PC-9 (cell line): ENCODE measurements around the gene SYNM. TPM values are rescaled to one million over a fixed set of nuclear protein-coding genes. Genes with fewer than 3 reads are reported as not detected.

Source experiments
- BruUV-seq: library from RNA; stranded (reverse); fragments of 400-500 nt; replicated peaks from 2 replicates; lab custom pipeline; 2021; lab: Mats Ljungman, UMichigan
- CTCF ChIA-PET: fragments of 300-600 bp; sonication (Branson Sonifier 250); formaldehyde crosslinking; loops from one replicate; lab custom pipeline; 2022; ENCODE audit warnings: antibody characterized with exemption; lab: Charles Lee
- POLR2A ChIA-PET: fragments of 300-600 bp; sonication (Branson Sonifier 250); formaldehyde crosslinking; loops from one replicate; lab custom pipeline; 2022; ENCODE audit warnings: antibody characterized with exemption; ENCODE audit not compliant: unreplicated experiment; lab: Charles Lee
- DNase-seq, 2 experiments: peaks; one replicate each; pipeline versions ENCODE4 v3.0.0 to v3.0.0-alpha.2; 2015 to 2022; ENCODE audit warnings: mixed read lengths in 1 of 2
- H2AFZ ChIP-seq: fragments of 200-600 bp; sonication (generic); 2 replicates; pipeline ENCODE4 v1.8.1; 2017; ENCODE audit warnings: antibody characterized with exemption
- H3F3A ChIP-seq: fragments of 200-600 bp; sonication (generic); 2 replicates; pipeline ENCODE4 v1.8.1; 2017; ENCODE audit warnings: antibody characterized with exemption, mild to moderate bottlenecking, low read depth; ENCODE audit not compliant: insufficient read depth
- H3K27ac ChIP-seq: fragments of 200-600 bp; sonication (generic); 2 replicates; pipeline ENCODE4 v1.6.1; 2016; ENCODE audit warnings: mixed run types
- H3K27me3 ChIP-seq: fragments of 200-600 bp; sonication (generic); 2 replicates; pipeline ENCODE4 v1.6.1; 2016; ENCODE audit warnings: low read depth, mixed run types; ENCODE audit not compliant: insufficient read depth
- H3K36me3 ChIP-seq: fragments of 200-600 bp; sonication (generic); 2 replicates; pipeline ENCODE4 v1.6.1; 2016; ENCODE audit warnings: low read depth, mixed run types
- H3K4me1 ChIP-seq: fragments of 200-600 bp; sonication (generic); replicated peaks from 2 replicates; pipeline ENCODE4 v1.6.1; 2016; ENCODE audit warnings: mixed run types; ENCODE audit not compliant: insufficient read depth
- H3K4me2 ChIP-seq: fragments of 200-600 bp; sonication (generic); 2 replicates; pipeline ENCODE4 v1.6.1; 2017; ENCODE audit warnings: mixed run types
- H3K4me3 ChIP-seq: fragments of 200-600 bp; sonication (generic); 2 replicates; pipeline ENCODE4 v1.6.1; 2016; ENCODE audit warnings: mixed run types
- H3K79me2 ChIP-seq: fragments of 200-600 bp; sonication (generic); 2 replicates; pipeline ENCODE4 v1.6.1; 2017; ENCODE audit warnings: low read depth, mixed run types
- H3K9me2 ChIP-seq: fragments of 200-600 bp; sonication (generic); 2 replicates; pipeline ENCODE4 v1.8.1; 2017; ENCODE audit warnings: mild to moderate bottlenecking; ENCODE audit not compliant: insufficient read depth
- H3K9me3 ChIP-seq: fragments of 200-600 bp; sonication (generic); 2 replicates; pipeline ENCODE4 v1.8.1; 2016; ENCODE audit warnings: low read depth; ENCODE audit not compliant: insufficient read depth
- H4K20me1 ChIP-seq: fragments of 200-600 bp; sonication (generic); 2 replicates; pipeline ENCODE4 v1.8.1; 2017; ENCODE audit not compliant: insufficient read depth
- EZH2 ChIP-seq: fragments of 200-600 bp; sonication (generic); IDR thresholded peaks from 2 replicates; pipeline ENCODE4 v1.8.0; 2017; ENCODE audit warnings: antibody characterized with exemption, low read depth
- intact Hi-C: fragments of 100-400 bp; cut with micrococcal nuclease; formaldehyde crosslinking; loops from one replicate; pipeline ENCODE4 v1.10.0; 2022; ENCODE audit not compliant: unreplicated experiment
- total RNA-seq: library from RNA; stranded (reverse); gene quantifications from 2 replicates; pipeline ENCODE4 v1.2.3, GENCODE V29; 2021
- TF ChIP-seq, protein P1 (sequence below): fragments of 200-600 bp; sonication (generic); conservative IDR thresholded peaks from 2 replicates; pipeline ENCODE4 v1.6.1; 2017; ENCODE audit warnings: mixed run types, antibody characterized with exemption, mild to moderate bottlenecking, moderate library complexity

Gene SYNM
- total RNA-seq, 1 experiment from 2014 or later = 2.4 TPM

DNA sequence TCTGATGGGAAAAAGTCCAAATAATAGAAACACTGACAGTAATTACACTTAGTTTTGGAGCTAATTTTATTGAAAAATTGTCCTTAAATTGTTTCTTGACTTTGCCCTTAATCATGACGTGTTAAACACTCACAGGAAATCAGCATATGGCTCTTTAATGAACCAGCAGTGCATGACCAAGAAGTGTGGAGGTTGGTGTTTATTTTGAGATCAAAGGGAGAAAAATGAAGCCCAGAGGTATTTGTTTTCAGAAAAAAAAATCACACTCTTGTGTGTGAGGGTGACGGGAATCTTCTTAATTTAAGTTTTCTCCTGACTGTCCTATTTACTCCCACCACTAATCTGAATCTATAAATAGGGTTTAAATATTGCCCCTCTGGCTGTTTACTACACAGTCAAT, 28.8 kb upstream of the SYNM start:
- Histone ChIP-seq H3K4me3 (peak overlapping the region; percentile 51; the same call in 1 of the 2 replicates), H3K36me3 (no peaks in the 10 kb centered on the region), H3K9me3 (no peaks in the 10 kb centered on the region; the same call in 1 of the 2 replicates), H3F3A (no peaks in the 10 kb centered on the region), H4K20me1 (no peaks in the 10 kb centered on the region), H3K4me2 (peak overlapping the region; percentile 84), H3K27ac (no peak overlapping the region), H3K27me3 (no peaks in the 10 kb centered on the region), H2AFZ (no peak overlapping the region), H3K4me1 (no peaks in the 10 kb centered on the region), H3K79me2 (no peaks in the 10 kb centered on the region), H3K9me2 (no peaks in the 10 kb centered on the region)
- DNase-seq = no peak
- ChIA-PET POLR2A (interaction anchor here (0.6 kb wide), 1 partner anchor 182 kb away, joined by 5 read pairs; no protein-coding TSS in a partner anchor), CTCF (interaction anchor here (0.8 to 1.3 kb wide), 4 partner anchors 93 to 647 kb away, joined by 3 to 6 read pairs (median 4); no protein-coding TSS in a partner anchor)
- intact Hi-C loops = loop anchor here (1.0 to 5.0 kb wide), 6 partner anchors 169 to 648 kb away; partner anchors contain the start of gene IGF1R
- TF ChIP-seq, protein P1, sequence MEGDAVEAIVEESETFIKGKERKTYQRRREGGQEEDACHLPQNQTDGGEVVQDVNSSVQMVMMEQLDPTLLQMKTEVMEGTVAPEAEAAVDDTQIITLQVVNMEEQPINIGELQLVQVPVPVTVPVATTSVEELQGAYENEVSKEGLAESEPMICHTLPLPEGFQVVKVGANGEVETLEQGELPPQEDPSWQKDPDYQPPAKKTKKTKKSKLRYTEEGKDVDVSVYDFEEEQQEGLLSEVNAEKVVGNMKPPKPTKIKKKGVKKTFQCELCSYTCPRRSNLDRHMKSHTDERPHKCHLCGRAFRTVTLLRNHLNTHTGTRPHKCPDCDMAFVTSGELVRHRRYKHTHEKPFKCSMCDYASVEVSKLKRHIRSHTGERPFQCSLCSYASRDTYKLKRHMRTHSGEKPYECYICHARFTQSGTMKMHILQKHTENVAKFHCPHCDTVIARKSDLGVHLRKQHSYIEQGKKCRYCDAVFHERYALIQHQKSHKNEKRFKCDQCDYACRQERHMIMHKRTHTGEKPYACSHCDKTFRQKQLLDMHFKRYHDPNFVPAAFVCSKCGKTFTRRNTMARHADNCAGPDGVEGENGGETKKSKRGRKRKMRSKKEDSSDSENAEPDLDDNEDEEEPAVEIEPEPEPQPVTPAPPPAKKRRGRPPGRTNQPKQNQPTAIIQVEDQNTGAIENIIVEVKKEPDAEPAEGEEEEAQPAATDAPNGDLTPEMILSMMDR = no peak
- TF ChIP-seq EZH2 = no peak
- BruUV-seq = no TSS peak

DNA sequence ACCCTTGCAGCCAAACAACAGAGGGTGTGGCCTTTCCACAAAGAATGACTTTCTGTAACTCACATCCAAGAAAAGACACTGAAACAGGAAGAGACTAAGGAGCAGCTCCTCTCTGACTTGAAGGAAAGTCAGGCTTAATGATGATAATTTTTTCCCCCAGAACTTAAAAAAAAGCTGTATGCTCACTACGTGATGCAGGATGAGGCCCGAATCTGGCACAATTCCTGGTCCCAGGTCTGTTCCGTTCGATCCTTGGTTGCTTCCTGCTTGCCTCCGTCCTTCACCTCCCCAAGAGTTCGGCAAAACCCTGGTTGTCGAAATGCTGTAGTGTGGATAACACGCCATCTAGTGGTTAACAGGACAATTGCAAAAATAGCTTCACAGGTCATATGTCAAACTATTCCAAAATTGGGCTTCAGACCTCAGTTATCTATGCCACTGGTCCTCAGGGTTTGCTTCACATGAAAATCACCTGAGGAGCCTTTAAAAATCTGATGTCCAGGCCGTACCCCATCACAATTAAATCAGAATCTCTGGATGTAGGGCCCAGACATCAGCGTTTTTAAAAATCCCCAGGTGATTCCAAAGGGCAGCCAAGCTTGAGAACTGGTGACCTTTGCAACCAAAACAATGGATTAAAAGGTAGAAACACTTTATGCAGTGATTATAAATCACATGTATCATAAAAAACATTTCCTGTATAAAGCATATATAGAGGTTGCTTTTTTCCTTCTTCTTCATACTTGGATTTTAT, 28.1 kb upstream of the SYNM start:
- TF ChIP-seq, protein P1 = peak; percentile 92
- no peak for TF ChIP-seq EZH2
- ChIA-PET POLR2A (interaction anchor here (0.6 kb wide), 2 partner anchors 187 to 429 kb away, joined by 3 to 8 read pairs; partner anchors contain the start of gene IGF1R), CTCF (interaction anchor here (0.6 to 1.3 kb wide), 7 partner anchors 94 to 840 kb away, joined by 3 to 6 read pairs (median 3); no protein-coding TSS in a partner anchor)

DNA sequence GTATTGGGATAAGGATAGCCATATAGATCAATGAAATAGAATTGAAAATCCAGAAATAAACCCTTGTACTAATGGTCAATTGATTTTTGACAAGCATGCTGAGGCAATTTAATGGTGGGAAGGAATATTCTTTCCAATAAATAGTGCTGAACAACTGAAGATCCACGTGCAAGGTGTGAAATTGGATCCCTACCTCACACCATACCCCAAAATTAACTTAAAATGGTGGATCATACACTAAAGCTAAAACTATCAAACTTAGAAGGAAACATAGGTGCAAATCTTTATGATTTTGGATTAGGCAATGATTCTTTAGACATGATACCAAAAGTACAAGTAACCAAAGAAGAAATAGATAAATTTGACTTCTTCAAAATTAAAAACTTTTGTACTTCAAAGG, 22.1 kb upstream of the SYNM start:
- H2AFZ ChIP-seq = no peak overlapping the region
- no peaks in the 10 kb centered on the region for H3K9me2 ChIP-seq
- ChIA-PET POLR2A (no interaction called here), CTCF (interaction anchor here (0.6 kb wide), 1 partner anchor 129 kb away, joined by 3 read pairs; no protein-coding TSS in a partner anchor)
- no peaks in the 10 kb centered on the region for H3F3A ChIP-seq
- DNase-seq = no peak
- H3K79me2 ChIP-seq = no peaks in the 10 kb centered on the region
- intact Hi-C loops = no loop called here
- TF ChIP-seq, protein P1 = no peak
- TF ChIP-seq EZH2 = no peak
- no peak overlapping the region for H3K27ac ChIP-seq
- no peaks in the 10 kb centered on the region for H3K4me1 ChIP-seq
- no peak overlapping the region for H3K4me3 ChIP-seq
- H4K20me1 ChIP-seq = no peaks in the 10 kb centered on the region
- H3K27me3 ChIP-seq = no peaks in the 10 kb centered on the region
- no TSS peak for BruUV-seq
- peaks cover 2% of the 10 kb centered on the region; the same call in 1 of the 2 replicates for H3K9me3 ChIP-seq
- H3K4me2 ChIP-seq = no peak overlapping the region
- H3K36me3 ChIP-seq = no peaks in the 10 kb centered on the region

More for the DNA sequence above, 28.1 kb upstream of the SYNM start:
- Histone ChIP-seq H3K79me2 (no peaks in the 10 kb centered on the region), H3K27ac (no peak overlapping the region), H3K36me3 (no peaks in the 10 kb centered on the region), H3K9me2 (no peaks in the 10 kb centered on the region), H3K4me1 (no peaks in the 10 kb centered on the region), H3K4me2 (peak overlapping the region; percentile 84), H3K9me3 (no peaks in the 10 kb centered on the region; the same call in 1 of the 2 replicates), H3K27me3 (no peaks in the 10 kb centered on the region), H2AFZ (peak overlapping the region; percentile 76), H3F3A (no peaks in the 10 kb centered on the region), H4K20me1 (no peaks in the 10 kb centered on the region), H3K4me3 (peak overlapping the region; percentile 51; the same call in 1 of the 2 replicates)
- DNase-seq = peak; percentile 51 to 58
- intact Hi-C loops = loop anchor here (1.0 to 5.0 kb wide), 6 partner anchors 169 to 648 kb away; partner anchors contain the start of gene IGF1R
- BruUV-seq = no TSS peak
